SK-N-SH (cell line): ENCODE measurements around the gene GATAD2B.

Source experiments
- GABPA ChIP-seq: IDR thresholded peaks from 2 replicates; pipeline ENCODE4 v1.4.0; 2012; ENCODE audit warnings: low read depth, mild to moderate bottlenecking
- RXRA ChIP-seq: IDR thresholded peaks from 2 replicates; pipeline ENCODE4 v1.4.0; 2012; ENCODE audit warnings: low read depth, mild to moderate bottlenecking, borderline replicate concordance
- TAF1 ChIP-seq: IDR thresholded peaks from 2 replicates; pipeline ENCODE4 v1.6.1; 2012; ENCODE audit warnings: low read depth, mild to moderate bottlenecking, low read length, moderate library complexity, borderline replicate concordance
- TEAD4 ChIP-seq: IDR thresholded peaks from 2 replicates; pipeline ENCODE4 v1.4.0; 2012; ENCODE audit warnings: mild to moderate bottlenecking, borderline replicate concordance; ENCODE audit not compliant: insufficient read depth

DNA sequence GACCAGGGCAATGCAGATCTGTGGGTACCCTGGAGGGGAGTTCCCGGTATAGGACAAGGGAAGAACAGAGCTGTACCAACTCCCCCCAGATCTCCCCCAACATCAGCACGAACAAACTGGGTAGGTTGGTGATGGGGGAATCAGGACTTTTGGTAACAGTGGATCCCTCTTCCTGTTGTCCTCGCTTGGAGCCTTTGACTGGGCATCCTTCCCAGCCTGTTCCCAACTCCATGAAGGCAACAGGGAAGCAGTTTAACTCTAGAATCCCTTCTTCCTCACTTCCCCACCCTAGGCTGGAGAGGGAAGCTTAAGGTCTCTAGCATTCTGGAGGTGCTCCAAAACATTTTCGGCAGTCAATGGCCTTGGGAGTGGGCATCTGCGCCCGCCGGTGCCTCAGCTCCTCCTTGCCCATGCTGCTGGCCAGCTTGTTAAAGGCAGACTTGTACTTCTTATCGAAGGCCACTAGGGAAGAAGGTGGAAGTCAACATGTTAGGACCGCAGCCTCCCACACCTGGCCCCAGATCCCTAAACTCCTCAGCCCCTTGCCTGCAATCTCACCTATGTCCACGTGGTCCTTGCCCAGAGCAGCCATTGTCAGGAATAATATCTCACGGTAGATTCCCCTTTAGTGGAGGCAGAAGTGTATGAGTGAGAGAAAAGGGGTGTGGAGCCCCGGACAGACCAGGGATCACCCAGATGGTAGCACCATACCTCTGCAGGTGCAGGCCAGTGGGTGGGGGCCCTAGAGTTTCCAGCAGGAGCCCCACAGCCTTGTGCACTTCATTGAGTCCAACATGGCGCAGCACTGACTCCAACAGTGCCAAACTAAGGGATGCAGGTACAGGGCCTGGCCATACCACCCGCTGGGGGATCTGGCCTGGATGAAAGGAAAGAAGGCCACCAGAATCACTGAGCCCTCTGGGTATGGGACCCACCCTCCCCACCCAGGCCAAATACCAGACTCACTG lies 7.5 kb upstream of the GATAD2B start:
- no peak for TF ChIP-seq GABPA
- TF ChIP-seq TAF1, result no peak
- no peak for TF ChIP-seq RXRA
- no peak for TF ChIP-seq TEAD4
